Measurements from ENCODE around the gene GPATCH3. TPM values are rescaled to one million over a fixed set of nuclear protein-coding genes. Genes with fewer than 3 reads are reported as not detected.

GPATCH3 gene
- total RNA-seq, 1 experiment from 2014 or later = 15.6 TPM

Other genes with a start within 250 kb of the GPATCH3 start
- gene ARID1A, start 204.5 kb downstream of the GPATCH3 start, total RNA-seq (2014; rRNA removed; shearing (Covaris generic); ENCODE audit: low replicate concordance) = 5.5 and 14.6 TPM in 2 replicates
- gene PIGV, start 112.5 kb downstream of the GPATCH3 start, total RNA-seq (2014; rRNA removed; shearing (Covaris generic); ENCODE audit: low replicate concordance) = 10.5 and 11.7 TPM in 2 replicates
- 3.5 and 12.7 TPM in 2 replicates for gene ZDHHC18, start 73.8 kb downstream of the GPATCH3 start, total RNA-seq (2014; rRNA removed; shearing (Covaris generic); ENCODE audit: low replicate concordance)
- not detected in 2 replicates for gene SFN, start 37.3 kb downstream of the GPATCH3 start, total RNA-seq (2014; rRNA removed; shearing (Covaris generic); ENCODE audit: low replicate concordance)
- gene GPN2, start 10.2 kb downstream of the GPATCH3 start, total RNA-seq (2014; rRNA removed; shearing (Covaris generic); ENCODE audit: low replicate concordance) = 10.0 and 13.0 TPM in 2 replicates
- not detected in 2 replicates for gene NR0B2, start 13.5 kb upstream of the GPATCH3 start, total RNA-seq (2014; rRNA removed; shearing (Covaris generic); ENCODE audit: low replicate concordance)
- 19.1 and 33.9 TPM in 2 replicates for gene NUDC, start 21.3 kb upstream of the GPATCH3 start, total RNA-seq (2014; rRNA removed; shearing (Covaris generic); ENCODE audit: low replicate concordance)
- not detected in 2 replicates for gene KDF1, start 60.0 kb upstream of the GPATCH3 start, total RNA-seq (2014; rRNA removed; shearing (Covaris generic); ENCODE audit: low replicate concordance)
- 4.7 and 8.8 TPM in 2 replicates for gene TRNP1, start 93.2 kb upstream of the GPATCH3 start, total RNA-seq (2014; rRNA removed; shearing (Covaris generic); ENCODE audit: low replicate concordance)
- 0.86 and 2.4 TPM in 2 replicates for gene TENT5B, start 112.4 kb upstream of the GPATCH3 start, total RNA-seq (2014; rRNA removed; shearing (Covaris generic); ENCODE audit: low replicate concordance)

Data from MG63 (cell line).